Effector CD4-positive, alpha-beta T cell (primary cell): Measurements from ENCODE around the gene TIMM44.

Experiments used
- DNase-seq: peaks from one replicate; pipeline ENCODE4 v3.0.0-alpha.2; 2020

Gene TIMM44

DNA sequence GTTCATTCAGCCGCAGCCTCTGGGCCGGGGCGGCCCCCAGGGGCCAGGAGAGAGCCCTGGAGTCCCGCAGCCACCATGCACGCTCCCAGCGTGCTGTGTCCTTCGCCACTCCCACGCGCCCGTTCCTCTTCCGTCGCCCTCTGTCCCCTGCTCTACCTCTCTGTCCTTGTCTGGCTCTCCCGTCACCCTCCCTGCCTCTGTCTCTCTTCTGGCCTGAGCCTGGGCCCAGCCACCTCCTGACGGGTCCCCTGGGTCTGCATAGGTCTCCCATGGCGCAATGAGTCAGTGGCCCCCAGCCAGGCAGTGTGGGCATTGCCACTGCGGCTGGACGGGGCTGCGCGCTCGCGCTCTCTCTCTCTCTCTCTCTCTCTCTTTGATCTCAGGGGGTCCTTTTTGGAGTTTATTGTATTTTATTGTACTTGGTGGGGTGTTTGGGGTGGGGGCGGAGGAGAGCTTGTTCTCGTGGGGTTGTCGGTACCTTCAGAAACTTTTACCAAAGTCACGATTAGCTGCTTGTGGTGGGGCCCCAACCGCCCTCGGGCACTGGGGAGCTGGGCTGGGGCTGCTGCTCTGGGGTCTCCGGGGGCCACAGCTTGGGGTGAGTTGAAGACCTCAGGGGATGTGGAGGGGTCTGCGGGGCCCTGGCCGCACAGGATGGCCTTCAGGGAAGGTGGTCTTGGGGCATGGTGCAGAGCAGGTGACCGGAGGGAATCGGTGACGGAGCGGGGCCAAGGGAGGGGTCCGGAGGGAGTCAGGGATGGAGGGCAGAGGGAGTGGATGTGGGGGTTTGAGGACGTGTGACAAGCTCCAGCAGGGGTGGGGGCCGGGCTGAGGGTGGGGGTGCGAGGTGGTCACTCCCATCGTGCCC is 30.5 kb downstream of the TIMM44 start:
- DNase-seq, result no peak

DNA sequence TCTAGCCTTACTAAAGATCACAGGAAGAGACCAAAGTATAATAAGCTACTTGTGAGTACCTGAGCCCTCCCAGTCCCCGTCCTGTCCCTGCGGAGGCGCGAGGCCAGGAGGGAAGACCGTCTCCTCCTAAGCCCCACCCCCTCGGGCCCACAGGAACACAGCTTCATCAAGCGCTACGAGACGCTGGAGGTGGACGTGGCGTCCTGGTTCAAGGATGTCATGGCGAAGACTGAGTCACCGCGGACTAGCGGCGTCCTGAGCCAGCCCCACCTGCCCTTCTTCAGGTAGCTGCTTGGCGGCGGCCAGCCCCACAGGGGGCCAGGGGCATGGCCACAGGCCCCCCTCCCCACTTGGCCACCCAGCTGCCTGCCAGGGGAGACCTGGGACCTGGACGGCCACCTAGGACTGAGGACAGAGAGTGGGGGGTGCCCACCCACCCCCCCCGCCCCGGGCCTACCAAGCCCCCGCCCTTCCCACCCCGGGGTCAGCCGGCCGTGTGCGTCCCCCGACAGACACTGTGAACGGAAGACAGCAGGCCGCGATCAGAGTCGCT is 31.2 kb downstream of the TIMM44 start:
- no peak for DNase-seq

DNA sequence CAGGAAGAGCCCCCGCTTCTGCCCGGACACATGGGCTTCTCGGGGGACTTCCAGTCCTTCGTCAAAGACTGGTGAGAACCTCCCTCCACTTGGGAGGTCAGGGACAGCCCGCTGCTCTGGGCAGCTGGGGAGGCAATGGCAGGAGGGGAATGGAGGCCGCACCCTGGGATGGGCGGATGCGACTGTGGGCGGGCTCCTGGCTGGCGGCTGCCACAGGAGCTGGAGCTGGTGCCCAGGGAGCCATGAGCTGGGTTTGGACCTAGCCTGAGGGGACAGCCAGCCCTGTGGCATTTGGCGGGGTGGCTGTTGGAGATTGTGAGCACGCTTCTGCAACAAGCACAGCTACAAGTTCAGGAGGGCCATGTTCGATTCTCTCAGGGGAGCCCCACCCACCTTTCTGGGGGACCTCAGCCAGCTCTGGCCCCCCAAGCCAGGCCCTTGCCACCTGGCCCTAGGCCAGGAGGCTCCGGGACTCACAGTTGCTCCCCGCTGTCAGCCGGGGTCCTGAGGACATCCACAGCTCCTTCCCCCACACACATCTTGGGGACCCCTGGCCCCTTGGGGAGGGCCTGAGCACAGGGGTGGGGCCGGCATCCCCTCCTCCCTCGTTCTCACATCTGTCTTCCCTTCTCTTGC is 31.8 kb downstream of the TIMM44 start:
- DNase-seq, result no peak

DNA sequence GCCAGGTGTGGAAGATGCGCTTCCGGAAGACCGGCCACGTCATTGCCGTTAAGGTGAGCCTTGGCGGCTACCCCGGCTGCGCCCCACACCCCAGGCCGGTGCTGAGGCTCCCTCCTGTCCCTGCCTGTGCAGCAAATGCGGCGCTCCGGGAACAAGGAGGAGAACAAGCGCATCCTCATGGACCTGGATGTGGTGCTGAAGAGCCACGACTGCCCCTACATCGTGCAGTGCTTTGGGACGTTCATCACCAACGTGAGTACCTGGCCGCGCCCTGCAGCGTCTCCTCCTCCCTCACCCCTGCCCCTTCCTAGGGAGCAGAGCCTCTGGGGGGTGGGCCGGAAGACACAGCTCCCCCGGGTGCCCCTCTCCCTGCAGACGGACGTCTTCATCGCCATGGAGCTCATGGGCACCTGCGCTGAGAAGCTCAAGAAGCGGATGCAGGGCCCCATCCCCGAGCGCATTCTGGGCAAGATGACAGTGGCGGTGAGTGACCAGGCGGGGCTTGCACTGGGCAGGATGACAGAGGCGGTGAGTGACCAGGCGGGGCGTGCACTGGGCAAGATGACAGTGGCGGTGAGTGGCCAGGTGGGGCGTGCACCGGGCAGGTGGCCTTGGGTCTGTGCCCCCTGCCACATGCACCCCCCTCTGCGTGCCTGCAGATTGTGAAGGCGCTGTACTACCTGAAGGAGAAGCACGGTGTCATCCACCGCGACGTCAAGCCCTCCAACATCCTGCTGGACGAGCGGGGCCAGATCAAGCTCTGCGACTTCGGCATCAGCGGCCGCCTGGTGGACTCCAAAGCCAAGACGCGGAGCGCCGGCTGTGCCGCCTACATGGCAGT is 32.9 kb downstream of the TIMM44 start:
- no peak for DNase-seq

DNA sequence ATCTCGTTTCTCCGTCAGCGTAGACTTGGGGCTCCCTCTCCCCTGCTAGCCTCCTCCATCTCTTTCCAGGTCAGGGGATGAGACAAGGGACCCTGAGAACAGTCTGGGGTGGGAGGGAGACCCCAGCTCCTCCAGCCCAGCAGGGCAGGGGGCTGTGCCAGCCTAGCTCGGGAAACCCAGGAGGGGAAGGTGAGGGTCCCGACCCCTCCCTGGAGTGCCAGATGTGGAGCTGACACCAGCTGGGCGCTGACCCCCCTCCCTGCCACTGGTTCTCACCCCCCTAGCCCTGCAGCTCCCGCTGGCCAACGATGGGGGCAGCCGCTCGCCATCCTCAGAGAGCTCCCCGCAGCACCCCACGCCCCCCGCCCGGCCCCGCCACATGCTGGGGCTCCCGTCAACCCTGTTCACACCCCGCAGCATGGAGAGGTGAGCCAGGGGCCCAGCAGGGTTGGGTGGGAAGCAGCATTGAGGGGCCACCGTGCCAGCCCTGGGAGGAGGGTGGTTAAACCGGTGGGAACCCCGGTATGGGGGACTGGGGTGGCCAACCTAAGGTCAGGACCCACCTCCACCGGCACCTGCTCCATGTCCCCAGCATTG is 33.9 kb downstream of the TIMM44 start:
- DNase-seq, result no peak

DNA sequence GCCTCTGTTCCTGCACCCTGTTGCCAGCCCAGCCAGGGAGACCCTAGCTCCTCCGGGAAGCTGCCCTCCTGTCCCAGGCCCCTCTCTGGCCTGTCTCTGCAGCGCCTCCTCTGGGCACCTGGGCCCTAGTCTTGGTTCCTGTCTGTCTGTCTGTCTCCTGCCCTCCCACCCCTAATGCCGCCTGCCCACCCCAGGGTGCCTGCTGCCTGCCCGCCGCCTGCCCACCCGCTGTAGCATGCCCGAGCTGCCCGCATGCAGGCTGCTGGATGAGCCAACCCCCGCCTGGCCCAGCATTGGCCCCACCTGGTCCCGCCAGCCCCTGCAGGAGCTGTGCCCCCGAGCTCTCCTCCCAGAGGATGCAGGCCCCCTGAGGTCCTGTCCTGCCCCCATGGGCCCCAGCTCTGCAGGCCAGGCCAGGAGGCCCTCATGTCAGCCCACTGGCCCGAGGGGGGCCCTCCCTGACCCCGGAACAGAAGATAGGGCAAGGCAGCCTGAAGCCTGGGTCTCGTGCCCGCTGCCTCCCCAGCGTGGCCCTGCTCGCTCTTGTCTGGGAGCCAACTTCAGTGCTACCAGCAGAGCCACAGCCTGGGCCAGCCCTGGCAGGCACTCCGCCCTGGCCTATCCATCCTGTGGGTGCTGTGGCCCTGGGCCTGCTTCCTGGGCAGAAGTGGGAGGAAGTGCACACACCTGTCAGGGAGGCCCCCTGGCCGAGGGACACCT is 34.6 kb downstream of the TIMM44 start:
- no peak for DNase-seq

DNA sequence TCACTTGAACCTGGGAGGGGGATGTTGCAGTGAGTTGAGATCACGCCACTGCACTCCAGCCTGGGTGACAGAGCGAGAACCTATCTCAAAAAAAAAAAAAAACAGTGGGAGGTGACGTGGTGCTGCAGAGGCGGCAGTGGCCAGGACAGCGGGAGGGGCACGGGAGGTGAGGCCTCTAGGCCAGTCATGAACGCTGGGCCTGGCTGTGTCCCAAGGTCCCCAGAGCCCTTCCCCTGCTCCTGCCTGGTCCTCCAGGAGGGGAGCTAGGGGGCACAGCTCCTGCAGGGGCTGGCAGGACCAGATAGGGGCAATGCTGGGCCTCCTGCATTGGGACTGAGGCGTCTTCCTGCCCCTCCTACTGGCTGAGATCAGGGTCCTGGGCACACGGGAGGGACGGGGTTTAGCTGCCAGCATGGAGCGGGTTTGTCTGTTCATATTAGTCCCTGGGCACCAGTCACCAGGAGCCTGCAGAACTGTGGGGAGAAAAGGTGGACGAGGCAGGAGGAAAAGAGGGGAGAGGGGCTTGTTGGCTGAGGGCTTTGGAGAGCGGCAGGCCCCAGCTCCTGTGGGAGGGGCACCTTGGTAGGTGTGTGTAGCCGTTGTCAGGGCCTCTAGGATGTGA is 35.3 kb downstream of the TIMM44 start:
- no peak for DNase-seq

DNA sequence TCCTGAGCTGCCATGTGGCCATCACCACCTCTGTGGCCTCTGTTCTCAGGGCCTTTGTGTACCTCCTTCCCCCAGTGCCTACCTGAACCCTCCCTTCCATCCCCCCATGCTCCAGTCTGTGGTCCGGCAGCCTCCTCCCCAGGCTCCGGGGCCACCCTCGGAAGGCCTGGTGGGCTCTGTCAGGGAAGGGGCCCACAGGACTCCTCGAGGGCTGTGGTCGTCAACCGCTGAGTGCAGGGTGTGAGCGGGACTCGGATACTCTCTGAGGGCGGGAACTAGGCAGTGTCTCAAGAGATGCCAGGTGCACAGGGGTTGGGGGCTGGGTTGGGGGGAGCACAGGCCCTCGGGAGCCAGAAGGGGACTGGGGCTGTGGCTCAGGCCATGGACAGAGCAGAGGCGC is 35.9 kb downstream of the TIMM44 start:
- no peak for DNase-seq

DNA sequence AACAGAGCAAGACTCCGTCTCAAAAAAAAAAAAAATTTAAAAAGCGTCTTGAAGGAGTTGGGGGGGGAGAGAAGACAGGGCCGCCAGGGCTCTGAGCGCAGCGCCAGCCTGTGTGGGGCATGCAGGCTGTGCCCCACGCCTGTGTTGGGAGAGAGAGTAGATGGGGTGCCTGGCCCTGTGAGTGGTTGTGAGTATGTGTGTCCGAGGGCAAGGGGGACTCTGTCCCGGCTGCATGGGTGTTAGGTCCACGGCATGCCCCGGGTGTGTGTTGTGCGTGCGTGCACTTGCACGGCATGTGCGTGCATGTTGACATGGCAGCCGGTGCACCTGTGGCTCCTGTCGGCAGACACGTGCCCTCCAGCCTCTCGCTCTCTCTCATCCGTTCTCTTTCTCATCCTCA is 36.3 kb downstream of the TIMM44 start:
- no peak for DNase-seq

DNA sequence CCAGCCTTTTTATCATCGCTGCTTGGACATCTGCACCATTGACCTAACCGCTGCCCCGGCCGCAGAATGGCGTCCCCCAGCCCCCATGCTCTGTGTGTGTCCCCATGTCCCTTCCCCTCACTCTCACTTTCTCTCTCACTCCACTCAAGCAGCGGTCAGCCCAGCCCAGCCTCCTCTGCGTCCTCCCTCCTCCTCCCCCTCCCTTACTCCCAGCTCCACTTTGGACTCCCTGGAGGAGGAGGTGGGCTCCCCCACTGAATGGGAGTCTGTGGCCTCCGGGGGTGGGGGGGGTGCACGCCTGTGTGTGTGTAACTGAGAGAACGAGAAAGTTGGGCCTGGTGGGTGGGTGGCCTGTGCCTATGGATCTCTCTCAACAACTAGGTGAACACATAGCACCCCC is 37.6 kb downstream of the TIMM44 start:
- DNase-seq, result no peak

DNA sequence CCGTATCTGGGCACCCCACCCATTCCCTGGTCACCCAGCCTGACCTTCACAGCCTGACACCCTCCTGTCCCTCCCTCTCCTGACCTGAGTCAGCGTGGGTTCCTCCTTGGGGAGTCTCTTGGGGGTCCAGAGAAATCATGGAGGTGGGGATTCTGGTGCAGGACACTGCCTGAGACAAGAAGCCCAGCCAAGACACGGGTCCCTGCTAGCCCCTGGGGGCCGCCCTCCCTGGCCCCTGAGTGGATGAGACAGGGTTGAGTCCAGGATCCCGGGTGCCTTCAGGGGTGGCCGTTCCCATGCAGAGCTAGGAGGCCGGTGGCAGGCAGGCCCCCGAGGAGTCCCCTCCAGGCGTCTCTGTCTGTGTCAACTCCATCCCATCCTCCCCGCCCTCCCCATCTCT is 38.2 kb downstream of the TIMM44 start:
- no peak for DNase-seq

DNA sequence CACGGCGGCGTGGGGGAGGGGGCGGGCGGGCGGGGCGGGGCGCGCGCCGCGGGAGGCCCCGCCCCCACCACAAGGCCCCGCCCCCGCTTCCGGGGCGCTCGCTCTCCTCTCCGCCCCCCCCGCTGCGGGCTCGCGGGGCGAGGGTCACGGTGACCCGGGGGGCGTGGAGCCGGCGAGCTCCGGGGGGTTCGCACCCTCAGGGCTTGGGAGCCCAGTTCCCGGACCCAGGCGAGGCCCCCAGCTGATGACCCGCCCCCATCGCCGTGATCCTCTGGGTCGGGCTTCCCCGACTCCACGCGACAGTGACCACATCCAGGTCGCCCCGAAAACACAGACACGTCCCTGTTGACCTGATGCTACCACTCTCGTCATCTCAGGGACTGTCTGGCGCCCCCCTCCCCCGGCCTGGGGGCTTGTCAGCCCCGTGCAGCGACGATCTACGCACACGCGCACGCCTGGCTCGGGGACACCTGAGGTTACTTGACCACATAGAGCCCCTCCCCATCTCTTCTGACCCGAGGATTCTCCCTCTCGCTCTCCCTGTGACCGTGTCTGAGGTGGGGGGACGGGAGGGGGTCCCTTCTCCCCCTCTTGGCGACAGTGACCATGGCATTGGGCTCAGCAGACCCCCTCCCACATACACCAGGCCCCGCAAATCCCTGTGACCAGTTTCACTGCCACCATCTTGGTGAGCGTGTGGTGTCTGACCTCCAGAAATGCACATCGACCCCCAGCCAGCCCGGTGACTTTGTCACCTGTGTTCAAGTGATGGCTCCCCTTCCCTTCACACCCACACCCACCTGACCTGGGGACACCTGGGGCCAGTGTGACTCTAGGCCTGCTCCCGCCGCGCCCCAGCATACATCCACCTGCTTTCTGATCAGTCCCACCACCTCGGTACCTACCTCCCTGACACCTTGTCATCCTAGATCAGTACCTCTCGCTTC is 39.1 kb downstream of the TIMM44 start:
- DNase-seq, result peak; percentile 70

DNA sequence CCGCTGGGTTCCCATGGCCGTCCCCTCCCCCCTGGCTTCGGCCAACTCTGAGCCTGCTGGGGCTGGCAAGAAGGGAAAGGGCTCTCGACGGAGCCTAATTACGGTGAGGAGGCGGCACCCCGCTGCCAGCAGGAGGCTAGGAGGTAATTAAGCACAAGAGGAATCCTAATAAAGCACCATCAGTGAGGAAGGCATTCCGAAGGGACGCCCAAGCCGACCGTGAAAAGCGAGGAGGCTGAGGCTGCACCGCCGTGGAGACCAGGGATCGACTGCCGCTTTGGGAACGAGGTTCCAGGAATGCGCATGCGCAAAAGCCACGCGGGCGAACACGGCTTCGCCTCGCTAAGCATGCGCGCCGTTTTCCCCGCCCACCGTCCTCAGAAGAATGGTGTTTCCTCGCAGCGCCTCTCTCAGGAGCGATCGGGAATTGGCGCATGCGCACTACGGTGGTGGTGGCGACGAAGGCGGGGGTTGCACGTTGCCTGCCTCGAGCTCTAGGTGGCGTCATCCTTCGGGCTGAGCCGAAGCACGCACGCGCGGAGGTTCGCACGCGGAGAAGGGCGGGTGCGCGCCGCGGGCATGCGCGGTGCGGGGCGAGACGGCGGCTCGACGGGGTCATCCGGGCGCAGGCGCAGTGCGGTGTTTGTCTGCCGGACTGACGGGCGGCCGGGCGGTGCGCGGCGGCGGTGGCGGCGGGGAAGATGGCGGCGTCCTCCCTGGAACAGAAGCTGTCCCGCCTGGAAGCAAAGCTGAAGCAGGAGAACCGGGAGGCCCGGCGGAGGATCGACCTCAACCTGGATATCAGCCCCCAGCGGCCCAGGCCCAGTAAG is 40.0 kb downstream of the TIMM44 start, which contains the start of gene MAP2K7:
Gene MAP2K7 (plus strand): TSS at position 634 of the 830 bp plus-strand sequence. CDS start 68 bp downstream, at position 702.
- peak; percentile 100 for DNase-seq

DNA sequence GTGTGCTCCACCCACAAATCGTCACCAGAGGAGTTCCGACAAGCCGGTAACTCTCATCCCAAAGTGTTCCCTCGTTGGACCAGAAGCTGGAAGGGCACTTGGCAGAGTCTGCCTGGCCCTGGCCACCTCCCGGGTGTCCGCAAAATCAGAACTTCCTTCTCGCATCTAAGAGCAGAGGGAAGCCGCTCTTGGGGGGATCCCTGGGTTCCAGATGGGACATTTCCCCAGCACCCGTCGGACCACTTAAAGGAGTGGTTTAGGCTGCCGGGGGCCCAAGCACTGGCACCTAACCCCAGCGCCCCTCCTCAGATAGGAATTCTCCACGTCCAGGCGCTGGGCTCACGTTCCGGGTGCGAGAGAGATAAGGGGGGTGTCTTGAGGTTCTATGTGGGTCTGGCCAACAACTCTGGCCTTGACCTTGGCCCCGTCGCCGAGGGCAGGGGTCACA is 40.6 kb downstream of the TIMM44 start:
- DNase-seq, result no peak

DNA sequence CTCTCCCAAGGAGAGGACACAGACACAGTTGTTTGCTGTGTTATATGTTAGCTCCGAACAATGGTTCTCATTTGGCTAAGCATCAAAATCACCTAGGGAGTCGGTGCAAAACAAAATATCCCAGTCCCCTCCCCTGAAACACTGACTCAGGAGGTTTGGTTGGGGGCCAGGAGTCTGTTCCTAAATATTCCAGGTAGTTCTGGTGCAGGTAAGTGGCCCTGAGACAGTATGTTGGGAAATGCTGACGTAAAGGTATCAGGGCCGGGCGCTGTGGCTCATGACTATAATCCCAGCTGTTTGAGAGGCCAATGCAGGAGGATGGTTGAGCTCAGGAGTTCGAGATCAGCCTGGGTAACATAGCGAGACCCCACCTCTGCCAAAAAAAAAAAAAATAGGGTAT is 42.1 kb downstream of the TIMM44 start:
- DNase-seq, result no peak

DNA sequence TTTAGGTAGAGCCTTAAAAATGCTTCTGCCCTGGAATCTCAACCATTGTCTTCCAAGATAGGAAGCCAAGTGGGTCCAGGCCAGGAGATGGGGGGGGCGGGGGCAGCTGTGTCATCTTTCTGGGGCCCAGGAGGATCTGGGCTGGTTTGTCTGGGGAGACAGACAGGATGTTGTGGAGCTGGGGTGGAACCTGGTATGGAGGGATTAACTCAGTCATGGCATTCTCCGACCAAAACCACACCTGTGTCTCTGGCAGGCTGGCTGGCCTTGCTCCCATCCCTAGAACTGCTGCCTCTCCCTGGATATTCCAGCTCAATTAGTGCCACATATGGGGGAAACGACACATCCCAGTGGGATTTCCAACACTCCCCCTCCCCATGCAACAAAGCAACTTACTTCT is 42.5 kb downstream of the TIMM44 start:
- DNase-seq, result no peak

DNA sequence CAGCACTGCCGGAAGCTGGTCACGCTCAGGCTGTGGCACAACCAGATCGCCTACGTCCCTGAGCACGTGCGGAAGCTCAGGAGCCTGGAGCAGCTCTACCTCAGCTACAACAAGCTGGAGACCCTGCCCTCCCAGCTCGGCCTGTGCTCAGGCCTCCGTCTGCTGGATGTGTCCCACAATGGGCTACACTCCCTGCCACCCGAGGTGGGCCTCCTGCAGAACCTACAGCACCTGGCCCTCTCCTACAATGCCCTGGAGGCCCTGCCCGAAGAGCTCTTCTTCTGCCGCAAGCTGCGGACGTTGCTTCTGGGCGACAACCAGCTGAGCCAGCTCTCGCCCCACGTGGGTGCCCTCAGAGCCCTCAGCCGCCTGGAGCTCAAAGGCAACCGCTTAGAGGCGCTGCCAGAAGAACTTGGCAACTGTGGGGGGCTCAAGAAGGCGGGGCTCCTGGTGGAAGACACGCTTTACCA is 43.0 kb downstream of the TIMM44 start:
- DNase-seq, result no peak

DNA sequence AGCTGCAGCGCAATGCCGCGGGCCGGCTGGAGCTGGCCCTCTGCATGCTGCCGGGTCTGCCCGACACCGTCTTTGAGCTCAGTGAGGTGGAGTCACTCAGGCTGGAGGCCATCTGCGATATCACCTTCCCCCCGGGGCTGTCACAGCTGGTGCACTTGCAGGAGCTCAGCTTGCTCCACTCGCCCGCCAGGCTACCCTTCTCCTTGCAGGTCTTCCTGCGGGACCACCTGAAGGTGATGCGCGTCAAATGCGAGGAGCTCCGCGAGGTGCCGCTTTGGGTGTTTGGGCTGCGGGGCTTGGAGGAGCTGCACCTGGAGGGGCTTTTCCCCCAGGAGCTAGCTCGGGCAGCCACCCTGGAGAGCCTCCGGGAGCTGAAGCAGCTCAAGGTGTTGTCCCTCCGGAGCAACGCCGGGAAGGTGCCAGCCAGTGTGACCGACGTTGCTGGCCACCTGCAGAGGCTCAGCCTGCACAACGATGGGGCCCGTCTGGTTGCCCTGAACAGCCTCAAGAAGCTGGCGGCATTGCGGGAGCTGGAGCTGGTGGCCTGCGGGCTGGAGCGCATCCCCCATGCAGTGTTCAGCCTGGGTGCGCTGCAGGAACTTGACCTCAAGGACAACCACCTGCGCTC is 43.6 kb downstream of the TIMM44 start:
- DNase-seq, result no peak

DNA sequence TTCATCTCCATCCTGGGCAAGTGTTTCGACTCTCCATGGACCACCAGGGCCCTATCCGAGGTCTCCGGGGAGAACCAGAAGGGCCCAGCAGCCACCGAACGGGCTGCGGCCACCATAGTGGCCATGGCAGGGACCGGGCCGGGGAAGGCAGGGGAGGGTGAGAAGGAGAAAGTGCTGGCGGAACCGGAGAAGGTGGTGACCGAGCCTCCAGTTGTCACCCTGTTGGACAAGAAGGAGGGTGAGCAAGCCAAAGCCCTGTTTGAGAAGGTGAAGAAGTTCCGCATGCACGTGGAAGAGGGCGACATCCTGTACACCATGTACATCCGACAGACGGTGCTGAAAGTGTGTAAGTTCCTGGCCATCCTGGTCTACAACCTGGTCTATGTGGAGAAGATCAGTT is 44.5 kb downstream of the TIMM44 start:
- no peak for DNase-seq
